H4 (cell line): ENCODE results near the gene PRND. TPM values are rescaled to one million over a fixed set of nuclear protein-coding genes. Genes with fewer than 3 reads are reported as not detected.
"Not testable (repeated sequence)": the region's sequence is repeated elsewhere in the genome, so short reads cannot be mapped to it uniquely, and the experiment has no call there.

Experiments used
- DNase-seq: peaks from one replicate; pipeline ENCODE4 v3.0.0-alpha.2; 2015; ENCODE audit warnings: low spot score
- total RNA-seq: library from RNA; depleted of rRNA; stranded (reverse); fragments of >200 nt; shearing (Covaris generic); gene quantifications from 2 replicates; pipeline ENCODE4 v1.2.3, GENCODE V29; 2014

Gene PRND
- total RNA-seq, 1 experiment from 2014 or later: 0.02 TPM

DNA sequence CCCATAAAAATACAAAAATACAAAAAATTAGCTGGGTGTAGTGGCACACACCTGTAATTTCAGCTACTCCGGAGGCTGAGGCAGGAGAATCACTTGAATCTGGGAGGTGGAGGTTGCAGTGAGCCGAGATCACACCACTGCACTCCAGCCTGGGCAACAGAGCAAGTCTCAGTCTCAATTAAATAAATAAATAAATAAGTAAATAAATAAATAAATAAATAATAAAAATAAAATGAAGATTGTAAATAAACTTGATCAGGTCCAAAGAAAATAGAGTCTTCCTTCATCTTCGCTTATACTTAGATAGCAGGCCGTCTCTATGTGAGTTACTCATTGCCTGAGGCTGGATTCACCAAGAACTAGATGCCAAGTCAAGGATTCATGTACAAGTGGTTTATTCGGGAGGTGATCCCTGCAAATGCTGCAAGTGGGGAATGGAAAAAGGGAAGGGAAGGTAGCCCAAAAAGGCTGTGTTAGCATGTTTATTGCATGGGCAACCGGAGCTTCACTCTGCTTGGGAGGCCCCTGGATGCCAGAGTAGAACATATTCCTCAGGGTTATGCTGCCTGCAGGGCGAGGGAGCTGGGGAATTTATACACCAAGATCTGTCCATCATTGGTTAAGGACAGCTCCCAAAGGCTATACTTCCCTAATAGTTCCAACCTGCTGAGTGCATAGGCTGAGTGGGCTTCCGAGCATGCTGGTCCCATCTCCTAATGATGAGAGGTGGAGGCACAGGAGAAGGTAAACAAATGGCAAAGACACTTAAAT is 16.3 kb downstream of the PRND start:
- DNase-seq: no peak

- DNase-seq: peak; percentile 24
Measured at GRCh38 chr20:4740774-4741431, 19.2 kb downstream of the PRND start.

- no peak for DNase-seq
Measured at GRCh38 chr20:4748847-4749246, 27.1 kb downstream of the PRND start.

- DNase-seq: no peak
Measured at GRCh38 chr20:4749326-4749725, 27.6 kb downstream of the PRND start.

DNA sequence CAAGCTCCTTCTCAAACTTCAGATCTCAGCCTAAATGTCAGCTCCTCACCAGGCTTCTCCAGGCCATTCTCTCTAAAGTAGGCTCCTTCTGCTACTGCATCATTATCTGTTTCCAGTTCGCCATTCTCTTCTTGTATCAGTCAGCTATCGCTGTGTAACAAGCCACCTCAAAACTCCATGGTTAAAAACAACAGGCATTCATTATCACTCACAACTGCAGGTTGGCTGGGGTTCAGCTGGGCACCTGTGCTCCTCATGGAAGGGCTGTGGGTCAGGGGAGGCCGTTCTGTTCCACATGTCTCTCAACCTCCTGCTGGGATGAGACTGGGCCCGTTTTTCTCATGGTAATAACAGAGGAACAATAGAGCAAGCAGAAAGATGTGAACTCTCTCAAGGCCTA is 28.7 kb downstream of the PRND start:
- DNase-seq: no peak

GRCh38 chr20:4759100-4759884 is 37.6 kb downstream of the PRND start:
- not testable (repeated sequence) for DNase-seq

DNA sequence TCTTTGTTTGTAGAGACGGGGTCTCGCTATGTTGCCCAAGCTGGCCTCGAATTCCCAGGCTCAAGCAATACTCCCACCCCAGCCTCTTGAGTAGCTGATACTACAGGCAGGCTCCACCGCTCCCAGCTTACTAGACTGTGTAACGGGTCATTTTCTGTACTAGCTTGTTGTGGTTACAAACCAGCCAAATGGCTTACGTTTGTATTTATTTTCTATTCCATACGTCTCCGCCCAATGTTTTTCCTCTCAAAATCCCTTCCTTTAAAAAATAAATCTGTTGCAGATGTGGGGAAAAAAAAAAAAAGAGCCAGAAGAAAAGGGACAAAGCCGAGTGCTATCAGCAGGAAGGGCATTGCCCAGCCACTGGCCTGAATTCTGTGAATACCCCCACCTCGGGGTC is 41.6 kb downstream of the PRND start:
- DNase-seq: no peak

DNA sequence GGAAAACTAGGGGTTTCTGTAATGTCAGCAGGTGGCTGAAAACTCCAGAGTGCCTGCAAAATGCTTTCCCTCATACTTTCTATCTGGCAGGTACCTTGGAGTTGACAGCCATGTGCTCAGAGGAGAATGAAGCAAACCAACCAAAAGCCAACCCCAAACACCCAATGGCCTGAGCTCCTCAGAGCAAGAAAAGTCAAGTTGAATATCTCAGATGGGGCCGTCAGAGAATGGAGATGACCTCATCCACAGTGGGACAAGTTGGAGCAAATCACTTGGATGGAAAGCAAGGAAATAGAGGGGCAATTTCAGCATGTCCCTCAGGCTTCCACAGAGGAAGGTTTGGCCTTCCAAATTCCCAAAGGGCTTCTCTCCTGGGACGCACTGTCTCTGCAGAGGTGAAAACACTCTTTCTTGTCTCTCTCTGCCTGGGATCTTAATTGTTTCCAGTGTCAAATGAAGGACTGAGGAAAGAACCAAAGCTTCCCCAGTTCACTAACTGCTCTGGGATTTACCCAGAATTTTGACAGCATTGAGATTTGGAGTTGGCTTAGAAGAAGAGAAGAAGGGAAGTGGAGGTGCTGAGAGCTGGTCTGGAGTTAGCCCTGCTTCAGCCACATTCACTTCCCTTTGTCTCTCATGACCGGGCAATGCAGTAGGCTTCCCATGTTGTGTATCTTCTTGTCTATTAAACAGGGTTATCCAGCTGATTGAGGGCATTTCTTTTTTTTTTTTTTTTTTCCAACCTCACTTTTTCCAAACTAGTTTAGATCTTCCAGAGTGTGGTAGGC is 42.2 kb downstream of the PRND start:
- no peak for DNase-seq

DNA sequence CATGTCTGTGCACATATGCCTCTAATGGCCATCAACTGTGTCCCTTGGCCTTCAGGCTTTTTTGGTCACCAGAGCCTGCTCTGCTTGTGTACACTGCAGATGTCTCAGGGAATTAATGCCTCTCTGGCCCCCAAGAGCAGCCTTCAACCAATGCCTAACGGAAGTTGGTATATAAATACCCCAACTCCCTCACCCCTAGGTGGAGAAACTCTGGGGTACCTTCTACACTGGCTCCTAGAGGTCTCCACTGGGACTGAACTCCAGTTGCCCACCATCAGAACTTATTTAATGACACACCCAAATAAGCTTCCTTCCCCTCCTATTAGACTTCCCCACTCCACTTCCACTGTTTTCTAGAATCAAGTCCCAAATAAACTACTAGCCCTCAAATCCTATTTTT is 43.1 kb downstream of the PRND start:
- no peak for DNase-seq

- DNase-seq: no peak
Measured at GRCh38 chr20:4765681-4766080, 44.0 kb downstream of the PRND start.

GRCh38 chr20:4766631-4767030 is 44.9 kb downstream of the PRND start:
- no peak for DNase-seq

DNA sequence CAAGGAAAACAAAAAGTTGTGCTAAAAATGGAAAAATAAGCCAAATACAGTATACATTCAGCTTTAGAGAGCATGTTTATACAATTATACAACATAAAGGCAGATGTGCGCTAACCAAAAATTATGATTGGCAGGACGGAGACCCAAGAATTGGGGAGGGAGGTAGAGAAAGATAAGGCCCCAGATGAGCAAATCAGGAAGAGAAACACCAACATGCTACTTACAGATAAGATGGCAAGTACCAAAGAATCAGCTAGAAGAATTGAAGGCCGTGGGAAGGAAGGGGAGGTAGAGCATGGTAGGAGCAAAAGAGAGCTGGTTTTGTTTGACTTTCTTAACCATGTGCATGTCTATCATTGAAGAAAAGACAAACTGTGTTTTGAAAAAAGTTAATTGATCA is 45.4 kb downstream of the PRND start:
- DNase-seq: no peak

GRCh38 chr20:4769328-4769727 is 47.6 kb downstream of the PRND start:
- no peak for DNase-seq

GRCh38 chr20:4770026-4770425 is 48.3 kb downstream of the PRND start:
- DNase-seq: no peak

GRCh38 chr20:4771004-4771403 is 49.3 kb downstream of the PRND start:
- DNase-seq: no peak

DNA sequence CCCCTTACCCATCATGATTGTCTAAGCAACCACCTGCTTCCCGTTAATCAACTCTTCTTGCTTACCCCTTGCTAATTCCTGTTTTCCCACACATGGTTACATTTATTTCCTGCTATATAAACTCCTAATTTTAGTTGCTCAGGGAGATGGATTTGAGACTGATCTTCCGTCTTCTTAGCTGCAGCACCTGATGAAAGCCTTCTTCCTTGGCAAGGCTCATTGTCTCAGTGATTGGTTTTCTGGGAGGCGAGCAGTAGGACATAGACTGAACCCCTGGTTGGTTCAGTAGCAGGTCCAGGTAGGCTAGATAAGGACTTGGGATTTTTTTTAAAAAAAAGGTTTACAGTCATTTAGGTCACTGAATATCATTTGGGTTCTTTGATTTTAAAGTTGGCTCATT is 50.4 kb downstream of the PRND start:
- no peak for DNase-seq

- DNase-seq: not testable (repeated sequence)
Measured at GRCh38 chr20:4773014-4773413, 51.3 kb downstream of the PRND start.

GRCh38 chr20:4773736-4774135 is 52.0 kb downstream of the PRND start:
- no peak for DNase-seq

DNA sequence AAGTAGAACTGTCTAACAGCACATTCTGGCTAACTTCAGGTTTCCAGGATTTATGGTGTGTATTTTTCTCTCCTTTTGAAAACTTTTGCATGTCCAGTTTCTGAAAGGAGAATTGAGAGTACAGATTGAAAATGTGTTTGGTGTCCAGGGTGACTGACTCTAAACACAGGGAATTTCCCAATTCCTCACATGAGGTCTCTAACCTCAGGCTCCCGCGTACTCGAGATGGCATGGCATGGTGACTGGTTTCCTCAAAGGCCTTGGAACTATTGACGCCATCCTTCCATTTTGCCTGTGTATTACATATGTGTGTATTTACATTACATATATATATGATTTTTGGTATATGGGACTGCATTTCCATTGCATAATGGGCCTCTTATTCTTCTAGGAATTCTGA is 52.5 kb downstream of the PRND start:
- DNase-seq: no peak

DNA sequence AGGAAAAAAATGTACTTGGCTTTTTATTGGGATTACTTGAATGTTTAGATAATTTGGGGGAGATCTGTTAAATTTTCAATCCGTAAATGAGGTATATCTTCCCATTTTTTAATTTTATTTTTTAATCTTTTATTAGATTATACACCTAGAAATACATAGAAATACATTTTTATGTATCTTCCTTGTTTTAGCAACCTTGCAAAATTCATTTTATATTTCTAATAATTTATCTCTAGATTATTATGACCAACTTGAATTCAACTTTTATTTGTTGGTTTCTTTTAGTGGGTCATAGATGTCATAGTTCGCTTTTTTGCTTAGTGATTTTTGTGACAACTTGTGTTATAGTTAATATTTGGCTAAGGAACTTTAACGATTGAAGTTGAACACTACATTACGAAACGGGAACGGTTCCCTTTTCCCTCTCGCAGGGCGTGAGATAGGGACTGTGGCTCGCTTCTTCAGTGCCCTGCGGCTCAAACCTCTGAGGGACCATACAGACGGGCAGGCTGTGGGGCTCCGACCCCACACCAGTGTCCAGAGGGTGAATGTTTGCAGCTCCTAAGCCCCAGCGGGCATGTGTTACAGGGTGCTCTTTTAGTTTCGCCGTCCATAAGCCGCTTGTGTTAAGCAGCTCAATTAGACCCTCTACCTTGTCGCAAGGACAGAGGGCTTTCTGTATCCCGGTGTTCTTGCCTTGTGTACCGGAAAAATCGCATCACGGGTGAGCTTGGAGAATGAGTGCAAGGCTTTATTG is 53.8 kb downstream of the PRND start:
- no peak for DNase-seq

GRCh38 chr20:4776079-4776630 is 54.4 kb downstream of the PRND start:
- no peak for DNase-seq
